H54 (cell line): ENCODE measurements around the gene RNFT1.
A peak's percentile ranks its signal among the peaks of the same experiment; 100 is the strongest.
"Not testable (repeated sequence)": the region's sequence is repeated elsewhere in the genome, so short reads cannot be mapped to it uniquely, and the experiment has no call there.

Experiments used
- DNase-seq: peaks from one replicate; pipeline ENCODE4 v3.0.0; 2011; ENCODE audit warnings: low spot score, mixed read lengths; ENCODE audit not compliant: insufficient read length
- FAIRE-seq: peaks from 3 replicates; lab custom pipeline; 2011; peaks lifted over from hg19 to GRCh38; lab: Jason Lieb, UNC
- POLR2A ChIP-seq: IDR thresholded peaks from 2 replicates; pipeline ENCODE4 v1.6.1; 2011; ENCODE audit warnings: low read depth, mild to moderate bottlenecking, low read length

Gene RNFT1

GRCh38 chr17:59954856-59955255 is 9.7 kb downstream of the RNFT1 start:
- no peak for DNase-seq
- FAIRE-seq: no peak
- no peak for TF ChIP-seq POLR2A

GRCh38 chr17:59950049-59950448 is 14.5 kb downstream of the RNFT1 start:
- TF ChIP-seq POLR2A: no peak
- no peak for DNase-seq
- no peak for FAIRE-seq

- peak; percentile 57 for FAIRE-seq
- DNase-seq: not testable (repeated sequence)
These were observed 17.2 kb downstream of the RNFT1 start for GRCh38 chr17:59947310-59947709.

GRCh38 chr17:59946433-59946832 is 18.1 kb downstream of the RNFT1 start:
- not testable (repeated sequence) for DNase-seq, FAIRE-seq

GRCh38 chr17:59941131-59941530 is 23.4 kb downstream of the RNFT1 start:
- FAIRE-seq (no peak), DNase-seq (no peak)
- no peak for TF ChIP-seq POLR2A

- FAIRE-seq, DNase-seq: not testable (repeated sequence)
These were observed 23.8 kb downstream of the RNFT1 start for GRCh38 chr17:59940697-59941096.

GRCh38 chr17:59933317-59933716 is 31.2 kb downstream of the RNFT1 start:
- DNase-seq, FAIRE-seq: not testable (repeated sequence)

- FAIRE-seq: peak; percentile 83
- not testable (repeated sequence) for DNase-seq
These were observed 33.8 kb downstream of the RNFT1 start for GRCh38 chr17:59930768-59931167.

GRCh38 chr17:59930121-59930520 is 34.4 kb downstream of the RNFT1 start:
- DNase-seq, FAIRE-seq: not testable (repeated sequence)

- not testable (repeated sequence) for FAIRE-seq
These were observed 43.9 kb downstream of the RNFT1 start for GRCh38 chr17:59920637-59921036.

GRCh38 chr17:59916446-59916845 is 48.1 kb downstream of the RNFT1 start:
- no peak for FAIRE-seq
- no peak for TF ChIP-seq POLR2A
- no peak for DNase-seq

More at GRCh38 chr17:59920637-59921036, 43.9 kb downstream of the RNFT1 start:
- not testable (repeated sequence) for DNase-seq

GRCh38 chr17:59914274-59914854 is 50.2 kb downstream of the RNFT1 start:
- DNase-seq: peak; percentile 25
- TF ChIP-seq POLR2A: no peak
- FAIRE-seq: no peak

- DNase-seq: no peak
- no peak for TF ChIP-seq POLR2A
- no peak for FAIRE-seq
These were observed 57.1 kb downstream of the RNFT1 start for GRCh38 chr17:59907467-59907866.

- DNase-seq: no peak
- FAIRE-seq: no peak
- no peak for TF ChIP-seq POLR2A
These were observed 61.1 kb downstream of the RNFT1 start for GRCh38 chr17:59903455-59903854.
